Activated CD8-positive, alpha-beta memory T cell treated with anti-CD3 and anti-CD28 coated beads for 36 hours (primary cell): Measurements from ENCODE around the gene COPA. TPM values are rescaled to one million over a fixed set of nuclear protein-coding genes. Genes with fewer than 3 reads are reported as not detected.

Experiments
- CTCF ChIA-PET: fragments of 350-600 bp; sonication (Branson Sonifier 250); formaldehyde crosslinking; loops from one replicate; lab custom pipeline; 2021; ENCODE audit warnings: antibody characterized with exemption; lab: Charles Lee
- POLR2A ChIA-PET: fragments of 350-600 bp; sonication (Branson Sonifier 250); formaldehyde crosslinking; loops from one replicate; lab custom pipeline; 2021; ENCODE audit warnings: antibody characterized with exemption; lab: Charles Lee
- total RNA-seq, 2 experiments: library from RNA; stranded (reverse); gene quantifications; one replicate each; pipeline ENCODE4 v1.2.3, GENCODE V29; 2021

Gene COPA
- total RNA-seq, 2 experiments from 2014 or later: 127 to 130 TPM

- ChIA-PET CTCF (no interaction called here), POLR2A (no interaction called here)
Measured at GRCh38 chr1:160258177-160258798, 84.8 kb downstream of the COPA start.

GRCh38 chr1:160257411-160258015 is 85.5 kb downstream of the COPA start:
- ChIA-PET POLR2A (no interaction called here), CTCF (interaction anchor here (1.5 to 1.6 kb wide), 2 partner anchors 34 to 156 kb away, joined by 3 to 5 read pairs; no protein-coding TSS in a partner anchor)

- ChIA-PET POLR2A (no interaction called here), CTCF (interaction anchor here (1.1 to 1.6 kb wide), 3 partner anchors 14 to 155 kb away, joined by 3 to 5 read pairs (median 3); no protein-coding TSS in a partner anchor)
Measured at GRCh38 chr1:160256396-160257046, 86.5 kb downstream of the COPA start.

GRCh38 chr1:160255781-160256300 is 87.2 kb downstream of the COPA start:
- ChIA-PET CTCF (interaction anchor here (1.1 to 1.6 kb wide), 3 partner anchors 15 to 155 kb away, joined by 3 read pairs; no protein-coding TSS in a partner anchor), POLR2A (no interaction called here)

GRCh38 chr1:160251687-160252526 is 91.1 kb downstream of the COPA start:
- ChIA-PET POLR2A (interaction anchor here (0.6 kb wide), 1 partner anchor 192 kb away, joined by 5 read pairs; no protein-coding TSS in a partner anchor), CTCF (interaction anchor here (1.0 to 2.3 kb wide), 18 partner anchors 9 to 166 kb away, joined by 3 to 18 read pairs (median 4); partner anchors contain the start of genes CASQ1, DCAF8 and PEX19)

GRCh38 chr1:160251011-160251410 is 92.0 kb downstream of the COPA start:
- CTCF ChIA-PET: interaction anchor here (1.3 to 2.3 kb wide), 7 partner anchors 11 to 165 kb away, joined by 3 to 18 read pairs (median 4); partner anchors contain the start of genes CASQ1 and DCAF8

GRCh38 chr1:160247053-160247452 is 96.0 kb downstream of the COPA start:
- CTCF ChIA-PET: no interaction called here
- POLR2A ChIA-PET: no interaction called here

More at GRCh38 chr1:160251011-160251410, 92.0 kb downstream of the COPA start:
- POLR2A ChIA-PET: no interaction called here

- POLR2A ChIA-PET: no interaction called here
Measured at GRCh38 chr1:160245434-160245833, 97.6 kb downstream of the COPA start.

GRCh38 chr1:160244209-160244608 is 98.8 kb downstream of the COPA start:
- ChIA-PET CTCF (interaction anchor here (0.6 to 2.2 kb wide), 6 partner anchors 8 to 746 kb away, joined by 3 to 9 read pairs (median 4); no protein-coding TSS in a partner anchor), POLR2A (no interaction called here)

More at GRCh38 chr1:160245434-160245833, 97.6 kb downstream of the COPA start:
- CTCF ChIA-PET: no interaction called here

GRCh38 chr1:160243767-160244166 is 99.3 kb downstream of the COPA start:
- CTCF ChIA-PET: interaction anchor here (0.7 to 2.2 kb wide), 6 partner anchors 9 to 75 kb away, joined by 3 to 9 read pairs (median 4); no protein-coding TSS in a partner anchor
- POLR2A ChIA-PET: interaction anchor here (0.6 kb wide), 1 partner anchor 142 kb away, joined by 9 read pairs; no protein-coding TSS in a partner anchor

- POLR2A ChIA-PET: no interaction called here
- CTCF ChIA-PET: interaction anchor here (1.0 to 2.2 kb wide), 3 partner anchors 23 to 154 kb away, joined by 3 to 5 read pairs (median 3); partner anchors contain the start of gene DCAF8
Measured at GRCh38 chr1:160239582-160240299, 103.3 kb downstream of the COPA start.

Other genes with a start within 250 kb of the COPA start
- gene IGSF8, start 244.6 kb downstream of the COPA start, total RNA-seq: 10 to 100 TPM; 43.8 to 45.7 TPM
- gene ATP1A2, start 227.5 kb downstream of the COPA start, total RNA-seq: not detected
- gene ATP1A4, start 191.6 kb downstream of the COPA start, total RNA-seq: not detected
- not detected for gene CASQ1, start 152.7 kb downstream of the COPA start, total RNA-seq
- 10 to 100 TPM; 78.4 to 81.3 TPM for gene PEA15, start 137.9 kb downstream of the COPA start, total RNA-seq
- gene DCAF8, start 80.7 kb downstream of the COPA start, total RNA-seq: 10 to 100 TPM; 96.7 to 99.1 TPM
- gene PEX19, start 58.1 kb downstream of the COPA start, total RNA-seq: 10 to 100 TPM; 57.0 to 58.1 TPM
- gene NCSTN, start 133 bp upstream of the COPA start, total RNA-seq: 10 to 100 TPM; 58.0 to 58.4 TPM
- under 1 TPM; 0.46 to 0.59 TPM for gene NHLH1, start 23.8 kb upstream of the COPA start, total RNA-seq
- gene VANGL2, start 57.3 kb upstream of the COPA start, total RNA-seq: under 1 TPM; 0.04 to 0.06 TPM
- 10 to 100 TPM; 40.0 to 41.9 TPM for gene SLAMF6, start 180.0 kb upstream of the COPA start, total RNA-seq
- gene CD84, start 236.2 kb upstream of the COPA start, total RNA-seq: 10 to 100 TPM; 15.7 to 17.6 TPM